Subcutaneous abdominal adipose tissue (tissue), 5 donors: ENCODE measurements around the gene DPYSL4.

Source experiments
- H3K27ac ChIP-seq: one replicate; pipeline ENCODE4 v1.7.0; 2013; ENCODE audit warnings: low read depth, mild to moderate bottlenecking, inconsistent platforms, low read length, moderate library complexity
- H3K27me3 ChIP-seq, 5 donors: one replicate each; pipeline ENCODE4 v1.7.0; 2013; ENCODE audit warnings: low read length in 5 of 5, inconsistent platforms in 1 of 5; ENCODE audit not compliant: control insufficient read depth in 5 of 5, insufficient read depth in 4 of 5
- H3K36me3 ChIP-seq, 5 donors: one replicate each; pipeline ENCODE4 v1.7.0; 2013; ENCODE audit warnings: low read length in 5 of 5; ENCODE audit not compliant: control insufficient read depth in 5 of 5, insufficient read depth in 5 of 5
- H3K4me1 ChIP-seq, 5 donors: one replicate each; pipeline ENCODE4 v1.7.0; 2013; ENCODE audit warnings: low read length in 5 of 5, mild to moderate bottlenecking in 3 of 5, moderate library complexity in 1 of 5; ENCODE audit not compliant: control insufficient read depth in 5 of 5, insufficient read depth in 5 of 5
- H3K4me3 ChIP-seq, 5 donors: one replicate each; pipeline ENCODE4 v1.7.0; 2013; ENCODE audit warnings: low read length in 5 of 5, low read depth in 1 of 5
- H3K9ac ChIP-seq, 5 donors: one replicate each; pipeline ENCODE4 v1.7.0; 2013; ENCODE audit warnings: low read length in 5 of 5, mild to moderate bottlenecking in 4 of 5, moderate library complexity in 3 of 5
- H3K9me3 ChIP-seq, 5 donors: one replicate each; pipeline ENCODE4 v1.7.0; 2013; ENCODE audit warnings: low read length in 5 of 5; ENCODE audit not compliant: control insufficient read depth in 5 of 5
- donor health status: healthy.
- donor health status: healthy.
- donor health status: healthy.
- donor health status: healthy.
- donor health status: healthy.

Gene DPYSL4

DNA sequence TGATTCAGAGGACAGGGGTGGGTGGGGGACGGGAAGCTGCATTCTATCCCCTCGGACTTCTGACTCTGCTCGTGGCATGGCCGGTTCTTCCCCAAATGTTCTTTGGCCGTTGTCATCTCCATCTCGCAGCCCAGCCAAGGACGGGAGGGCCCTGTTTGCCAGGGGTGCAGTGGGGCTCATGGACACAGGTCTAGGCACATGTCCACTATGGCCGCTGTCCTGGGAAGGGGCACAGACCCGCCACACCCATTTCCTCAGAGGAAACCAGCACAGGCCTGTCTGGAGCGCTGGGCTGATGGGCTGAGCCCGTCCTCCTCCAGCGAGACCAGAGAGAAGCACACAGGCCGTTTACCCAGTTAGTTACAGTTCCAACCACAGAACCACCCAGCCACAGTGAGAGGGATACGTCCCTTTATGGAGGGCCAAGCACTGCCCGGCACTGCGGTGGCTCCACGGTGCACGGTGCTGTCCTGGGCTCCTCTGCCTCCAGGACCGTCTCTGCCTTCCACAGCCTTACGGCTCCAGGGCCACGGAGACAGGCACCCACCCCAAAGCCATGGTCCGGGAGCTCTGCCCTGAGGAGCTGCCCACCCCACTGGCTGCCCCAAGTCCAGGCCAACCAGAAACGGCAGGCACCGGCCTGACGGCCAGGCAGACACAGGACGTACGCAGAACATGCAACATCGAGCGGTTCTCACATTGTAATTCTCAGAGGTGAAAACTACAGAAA is 20.2 kb downstream of the DPYSL4 start:
- H3K9me3 ChIP-seq, result no peaks in the 10 kb centered on the region
- no peak overlapping the region for H3K4me3 ChIP-seq
- H3K36me3 ChIP-seq, result peaks cover 0 to 36% (median 7%) of the 10 kb centered on the region in 5 donors
- no peaks in the 10 kb centered on the region for H3K27me3 ChIP-seq
- no peak overlapping the region for H3K9ac ChIP-seq
- H3K27ac ChIP-seq, result no peak overlapping the region
- no peaks in the 10 kb centered on the region for H3K4me1 ChIP-seq

- no peak overlapping the region for H3K27ac ChIP-seq
- H3K4me1 ChIP-seq, result no peaks in the 10 kb centered on the region
- H3K4me3 ChIP-seq, result no peak overlapping the region
- H3K9me3 ChIP-seq, result peaks cover 0 to 2% (median 0%) of the 10 kb centered on the region in 5 donors
- no peaks in the 10 kb centered on the region for H3K27me3 ChIP-seq
- H3K36me3 ChIP-seq, result peaks cover 0 to 36% (median 7%) of the 10 kb centered on the region in 5 donors
- no peak overlapping the region for H3K9ac ChIP-seq
Measured at GRCh38 chr10:132207536-132208461, 21.1 kb downstream of the DPYSL4 start.

DNA sequence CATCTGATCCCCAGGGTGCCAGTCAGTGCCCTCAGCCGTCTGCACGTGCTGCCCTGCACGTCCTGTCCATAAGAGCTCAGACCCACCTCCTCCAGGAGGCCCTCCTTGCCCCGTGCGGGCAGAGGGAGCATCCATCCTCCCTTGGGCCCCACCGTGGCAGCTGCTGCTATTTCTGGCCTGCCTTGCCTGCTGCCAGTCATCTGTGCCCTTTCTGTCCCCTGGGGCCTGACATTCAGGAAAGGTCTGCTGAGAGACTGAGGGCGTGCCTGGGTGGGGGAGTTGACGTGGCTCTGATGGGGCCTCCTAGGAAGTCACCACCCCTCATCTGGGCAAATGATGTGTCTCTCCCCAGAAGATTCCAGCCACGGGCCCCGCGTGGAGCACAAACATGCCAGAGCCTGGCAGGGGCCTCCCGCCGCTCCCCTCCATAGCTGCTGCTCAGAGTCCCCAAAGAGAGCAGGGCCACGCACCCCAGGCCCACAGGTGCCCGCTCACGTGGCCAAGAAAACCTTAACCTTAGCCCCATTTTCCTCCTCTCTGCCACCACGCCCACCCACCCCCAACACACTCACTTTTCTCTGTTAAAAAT is 21.8 kb downstream of the DPYSL4 start:
- no peaks in the 10 kb centered on the region for H3K27me3 ChIP-seq
- peaks cover 0 to 8% (median 6%) of the 10 kb centered on the region in 5 donors for H3K9me3 ChIP-seq
- H3K9ac ChIP-seq, result no peak overlapping the region
- no peaks in the 10 kb centered on the region for H3K4me1 ChIP-seq
- peaks cover 2 to 36% (median 9%) of the 10 kb centered on the region in 5 donors for H3K36me3 ChIP-seq
- no peak overlapping the region for H3K4me3 ChIP-seq
- H3K27ac ChIP-seq, result no peak overlapping the region

DNA sequence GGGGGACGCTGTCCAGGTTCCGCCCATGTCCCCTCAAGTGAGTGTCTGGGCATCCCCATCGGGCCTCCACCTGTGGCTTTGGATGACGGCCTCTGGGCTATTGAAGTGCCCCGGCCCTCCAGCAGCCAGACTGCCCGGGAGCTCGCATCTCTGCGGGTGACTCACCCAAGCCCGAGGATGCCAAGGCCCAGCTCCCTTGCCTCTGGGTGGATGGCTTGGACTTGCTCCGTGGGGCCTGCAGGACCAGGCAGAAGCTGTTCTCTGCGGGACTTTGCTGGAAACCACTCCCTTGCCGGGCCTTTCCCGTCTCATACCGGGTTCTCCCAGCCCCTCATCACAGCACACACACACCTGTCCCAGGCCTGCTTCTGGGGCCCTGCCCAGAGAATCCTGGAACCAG is 22.4 kb downstream of the DPYSL4 start:
- Histone ChIP-seq H3K36me3 (peaks cover 2 to 36% (median 9%) of the 10 kb centered on the region in 5 donors), H3K27ac (no peak overlapping the region), H3K27me3 (no peaks in the 10 kb centered on the region), H3K4me1 (no peaks in the 10 kb centered on the region), H3K4me3 (no peak overlapping the region), H3K9me3 (peaks cover 0 to 8% (median 7%) of the 10 kb centered on the region in 5 donors), H3K9ac (no peak overlapping the region)

- Histone ChIP-seq H3K4me1 (no peaks in the 10 kb centered on the region), H3K4me3 (no peak overlapping the region), H3K9ac (no peak overlapping the region), H3K36me3 (peaks cover 2 to 36% (median 9%) of the 10 kb centered on the region in 5 donors), H3K9me3 (peaks cover 0 to 8% (median 7%) of the 10 kb centered on the region in 5 donors), H3K27ac (no peak overlapping the region), H3K27me3 (no peaks in the 10 kb centered on the region)
Measured at GRCh38 chr10:132209978-132210530, 23.3 kb downstream of the DPYSL4 start.

DNA sequence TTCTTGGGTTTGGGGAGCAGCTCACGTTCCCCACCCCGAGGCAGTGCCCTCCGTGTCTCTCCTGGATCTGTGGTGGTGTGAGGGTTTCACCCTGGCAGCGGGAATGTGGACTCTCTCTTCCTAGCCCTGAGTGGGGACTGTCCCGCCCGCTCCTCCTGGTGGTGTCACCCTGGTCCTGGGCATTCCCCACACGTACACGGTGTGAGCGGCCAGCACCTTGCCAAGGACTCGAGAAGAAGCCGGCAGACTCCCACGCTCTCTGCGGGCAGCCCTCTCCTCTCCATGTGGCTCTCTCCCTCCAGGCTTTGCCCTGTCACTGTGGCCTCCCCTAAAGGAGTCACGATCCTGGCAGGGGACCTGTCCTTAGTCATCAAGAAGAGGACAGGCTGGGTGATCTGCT is 24.0 kb downstream of the DPYSL4 start:
- Histone ChIP-seq H3K4me3 (no peak overlapping the region), H3K4me1 (no peaks in the 10 kb centered on the region), H3K36me3 (peaks cover 2 to 34% (median 6%) of the 10 kb centered on the region in 5 donors), H3K9ac (no peak overlapping the region), H3K27me3 (no peaks in the 10 kb centered on the region), H3K9me3 (peaks cover 0 to 8% (median 7%) of the 10 kb centered on the region in 5 donors), H3K27ac (no peak overlapping the region)

GRCh38 chr10:132211246-132211645 is 24.5 kb downstream of the DPYSL4 start:
- Histone ChIP-seq H3K36me3 (peaks cover 2 to 30% (median 6%) of the 10 kb centered on the region in 5 donors), H3K27me3 (no peaks in the 10 kb centered on the region), H3K9me3 (peaks cover 0 to 8% (median 7%) of the 10 kb centered on the region in 5 donors), H3K4me1 (no peaks in the 10 kb centered on the region), H3K27ac (no peak overlapping the region), H3K9ac (no peak overlapping the region), H3K4me3 (no peak overlapping the region)

GRCh38 chr10:132212816-132213215 is 26.1 kb downstream of the DPYSL4 start:
- Histone ChIP-seq H3K9ac (no peak overlapping the region), H3K4me3 (no peak overlapping the region), H3K27me3 (no peaks in the 10 kb centered on the region), H3K9me3 (peaks cover 0 to 8% (median 7%) of the 10 kb centered on the region in 5 donors), H3K4me1 (no peaks in the 10 kb centered on the region), H3K36me3 (peaks cover 0 to 17% (median 5%) of the 10 kb centered on the region in 5 donors), H3K27ac (no peak overlapping the region)

GRCh38 chr10:132213917-132214316 is 27.2 kb downstream of the DPYSL4 start:
- Histone ChIP-seq H3K9ac (no peak overlapping the region), H3K36me3 (peaks cover 0 to 11% (median 5%) of the 10 kb centered on the region in 5 donors), H3K4me1 (no peaks in the 10 kb centered on the region), H3K9me3 (peaks cover 0 to 8% (median 7%) of the 10 kb centered on the region in 5 donors), H3K4me3 (no peak overlapping the region), H3K27ac (no peak overlapping the region), H3K27me3 (no peaks in the 10 kb centered on the region)
